Measurements from ENCODE around the gene MTHFSD. TPM values are rescaled to one million over a fixed set of nuclear protein-coding genes. Genes with fewer than 3 reads are reported as not detected.

The MTHFSD gene
- total RNA-seq, 2 experiments from 2014 or later: 22.6 to 25.0 TPM

- POLR2A ChIA-PET: no interaction called here
- CTCF ChIA-PET: interaction anchor here (0.6 to 1.3 kb wide), 5 partner anchors 50 to 828 kb away, joined by 3 to 5 read pairs (median 5); no protein-coding TSS in a partner anchor
Measured at GRCh38 chr16:86519649-86520316, 35.3 kb downstream of the MTHFSD start.

- CTCF ChIA-PET: interaction anchor here (1.0 to 1.3 kb wide), 3 partner anchors 182 to 475 kb away, joined by 3 to 5 read pairs (median 5); no protein-coding TSS in a partner anchor
- POLR2A ChIA-PET: no interaction called here
Measured at GRCh38 chr16:86519007-86519648, 35.9 kb downstream of the MTHFSD start.

- CTCF ChIA-PET: interaction anchor here (0.5 to 0.9 kb wide), 4 partner anchors 19 to 452 kb away, joined by 3 to 4 read pairs (median 3); no protein-coding TSS in a partner anchor
- POLR2A ChIA-PET: no interaction called here
Measured at GRCh38 chr16:86517652-86518258, 37.3 kb downstream of the MTHFSD start.

DNA sequence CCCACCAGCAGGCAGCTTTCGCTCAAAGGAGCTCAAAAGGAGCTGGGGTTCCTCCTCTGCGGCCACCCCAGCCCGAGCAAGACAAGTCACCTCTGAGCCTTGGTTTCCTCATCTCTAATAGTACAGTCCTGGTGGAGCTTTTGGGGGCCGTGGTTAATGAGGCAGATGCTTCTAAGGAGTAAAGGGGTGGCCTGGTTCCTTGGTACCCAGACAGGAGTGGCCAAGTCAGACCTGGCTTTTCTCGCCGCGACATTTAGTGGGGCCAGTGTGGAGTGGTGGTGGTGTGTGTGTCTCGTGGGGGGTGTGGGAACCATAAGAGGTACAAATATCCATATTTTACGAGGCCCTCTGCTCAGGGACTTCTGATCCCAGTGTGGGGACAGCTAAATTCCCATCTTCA lies 38.0 kb downstream of the MTHFSD start:
- ChIA-PET CTCF (interaction anchor here (0.5 to 0.7 kb wide), 2 partner anchors 47 to 452 kb away, joined by 3 to 4 read pairs; no protein-coding TSS in a partner anchor), POLR2A (no interaction called here)

GRCh38 chr16:86516623-86517003 lies 38.4 kb downstream of the MTHFSD start:
- ChIA-PET CTCF (no interaction called here), POLR2A (no interaction called here)

- CTCF ChIA-PET: no interaction called here
Measured at GRCh38 chr16:86515777-86516622, 39.0 kb downstream of the MTHFSD start.

DNA sequence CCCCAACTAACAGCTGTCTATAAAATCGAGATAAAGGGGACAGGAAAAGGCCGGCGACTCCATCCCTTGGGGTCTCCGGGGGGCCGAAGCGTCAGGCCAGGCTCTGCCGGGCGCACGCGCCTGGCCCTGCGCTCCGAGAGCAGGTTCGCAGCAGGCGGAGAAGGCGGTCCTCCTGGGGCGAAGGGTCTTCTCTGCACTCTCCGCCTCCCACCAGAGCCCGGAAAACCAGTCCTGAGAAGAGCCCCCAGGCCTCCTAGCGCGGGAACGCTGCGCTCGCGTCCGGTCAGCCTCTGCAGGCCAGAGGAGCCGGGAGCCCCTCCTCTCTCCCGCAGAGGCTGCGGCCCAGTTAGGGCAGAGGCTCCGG lies 39.6 kb downstream of the MTHFSD start:
- CTCF ChIA-PET: no interaction called here
- POLR2A ChIA-PET: no interaction called here

More at GRCh38 chr16:86515777-86516622, 39.0 kb downstream of the MTHFSD start:
- POLR2A ChIA-PET: no interaction called here

DNA sequence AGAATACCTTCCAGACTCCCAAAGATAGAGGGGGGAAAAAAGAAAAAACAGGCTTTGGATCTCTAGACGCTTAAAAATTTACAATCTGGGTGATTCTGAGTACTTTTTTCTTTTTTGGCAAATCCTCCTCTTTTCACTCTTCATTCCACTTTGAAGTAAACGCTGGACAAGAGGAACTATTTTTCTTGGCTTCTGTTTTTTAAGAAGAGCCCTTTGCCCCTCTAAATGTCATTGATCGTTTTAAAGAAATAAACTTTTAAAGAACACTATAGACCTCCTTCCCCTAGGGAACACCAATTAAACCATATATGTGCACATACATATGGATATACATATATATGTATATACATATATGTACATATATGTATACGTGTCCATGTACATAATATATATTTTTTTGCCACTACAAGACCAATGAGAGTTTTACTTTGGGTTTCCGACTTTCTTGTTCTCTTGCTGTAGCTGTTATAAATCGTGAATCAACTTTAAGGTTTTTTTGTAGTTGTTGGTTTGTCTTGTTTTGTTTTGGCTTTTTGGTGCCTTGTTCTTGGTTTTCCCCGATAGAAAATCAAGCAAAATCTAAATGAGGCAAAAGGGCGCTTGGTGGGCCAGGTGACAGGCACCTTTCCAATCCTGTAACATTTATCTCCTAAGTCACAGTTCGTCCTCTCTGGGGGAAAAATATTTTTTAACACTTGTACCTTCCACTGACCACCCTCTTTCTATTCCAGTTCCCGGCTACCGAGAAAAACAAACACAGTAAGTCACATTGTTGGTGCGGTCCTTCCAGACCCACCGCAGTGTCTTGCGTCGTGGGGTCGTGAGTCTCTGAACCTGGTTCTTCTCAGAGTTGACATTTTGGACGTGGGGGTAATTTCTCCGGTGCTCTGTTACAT lies 40.3 kb downstream of the MTHFSD start:
- POLR2A ChIA-PET: interaction anchor here (0.7 kb wide), 1 partner anchor 1581 kb away, joined by 3 read pairs; no protein-coding TSS in a partner anchor
- CTCF ChIA-PET: no interaction called here

- CTCF ChIA-PET: no interaction called here
- POLR2A ChIA-PET: no interaction called here
Measured at GRCh38 chr16:86513471-86514277, 41.4 kb downstream of the MTHFSD start.

- ChIA-PET CTCF (no interaction called here), POLR2A (no interaction called here)
Measured at GRCh38 chr16:86512860-86513470, 42.1 kb downstream of the MTHFSD start.

GRCh38 chr16:86512301-86512859 lies 42.7 kb downstream of the MTHFSD start:
- ChIA-PET CTCF (no interaction called here), POLR2A (no interaction called here)

DNA sequence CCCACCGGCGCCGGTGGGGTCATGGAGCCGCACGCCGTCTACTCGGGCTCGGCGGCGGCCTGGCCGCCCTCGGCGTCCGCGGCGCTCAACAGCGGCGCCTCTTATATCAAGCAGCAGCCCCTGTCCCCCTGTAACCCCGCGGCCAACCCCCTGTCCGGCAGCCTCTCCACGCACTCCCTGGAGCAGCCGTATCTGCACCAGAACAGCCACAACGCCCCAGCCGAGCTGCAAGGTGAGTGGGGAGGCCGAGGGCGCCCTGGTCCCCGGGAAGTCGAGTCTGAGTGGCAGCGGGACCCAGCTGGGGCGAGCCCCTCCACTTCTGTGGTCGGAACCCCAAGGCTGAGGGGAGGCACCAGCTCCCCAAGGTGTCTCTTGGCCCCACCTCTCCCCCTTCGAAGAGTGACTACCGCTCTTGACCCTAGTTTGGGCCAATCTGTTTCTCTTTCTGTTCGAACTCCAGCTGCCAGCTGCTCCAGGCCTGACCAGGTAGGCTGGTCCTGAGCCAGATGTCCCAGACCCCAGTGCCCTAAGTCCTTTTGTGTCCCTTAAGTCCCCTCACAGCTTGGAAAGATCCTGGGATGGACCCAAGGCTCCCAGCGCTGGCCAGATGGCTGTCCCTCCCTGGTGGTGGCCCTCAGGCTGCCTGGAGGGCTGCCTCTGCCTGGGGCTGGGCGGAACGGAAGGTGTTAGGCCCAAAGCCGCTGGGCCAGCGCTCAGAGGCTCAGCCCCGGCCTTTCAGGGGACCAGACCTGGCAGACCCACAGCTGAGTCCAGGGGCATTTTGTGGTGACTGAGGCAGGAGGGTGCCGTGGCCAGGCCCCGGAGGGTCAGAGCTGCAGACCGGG lies 43.5 kb downstream of the MTHFSD start:
- ChIA-PET POLR2A (no interaction called here), CTCF (interaction anchor here (0.5 kb wide), 1 partner anchor 796 kb away, joined by 3 read pairs; no protein-coding TSS in a partner anchor)

- ChIA-PET POLR2A (no interaction called here), CTCF (no interaction called here)
Measured at GRCh38 chr16:86510465-86511261, 44.4 kb downstream of the MTHFSD start, which contains the start of gene FOXF1. Gene FOXF1 (plus strand): TSS chr16:86510527. CDS start chr16:86510570, 43 bp downstream.

DNA sequence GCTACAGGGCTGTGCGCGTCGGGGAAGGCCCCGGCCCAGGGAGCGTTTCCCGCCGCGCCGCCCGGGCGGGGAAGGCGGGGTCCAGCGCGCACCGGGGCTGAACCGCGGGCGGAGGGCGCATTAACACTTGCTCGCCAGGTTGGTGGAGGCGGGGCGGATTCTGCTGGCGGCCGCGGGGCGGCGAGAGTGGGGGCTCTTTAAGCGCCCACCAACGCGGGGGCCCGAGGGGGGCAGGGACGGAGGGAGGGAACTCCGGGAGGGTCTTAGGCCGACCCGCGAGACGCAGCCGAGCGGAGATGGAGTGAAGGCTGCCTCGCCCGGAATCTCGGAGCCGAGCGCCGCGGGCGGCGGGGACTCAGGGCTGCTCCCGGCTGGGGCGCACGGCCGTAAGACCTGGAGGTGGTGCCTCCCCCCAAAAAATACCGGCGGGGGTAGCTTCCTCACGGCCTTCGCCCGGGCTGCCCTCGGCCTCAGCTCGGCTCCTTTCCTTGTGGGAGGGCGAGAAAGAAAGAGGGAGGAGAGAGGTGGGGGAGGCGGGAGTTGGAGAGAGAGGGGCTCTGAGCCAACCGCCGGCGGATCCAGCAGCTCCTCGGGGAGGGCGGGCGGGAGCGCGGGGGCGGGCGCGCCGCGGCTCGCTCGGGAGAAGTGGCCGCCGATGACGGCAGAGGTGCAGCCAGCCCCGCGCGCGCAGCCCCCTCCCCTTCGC lies 45.1 kb downstream of the MTHFSD start:
- CTCF ChIA-PET: no interaction called here
- POLR2A ChIA-PET: no interaction called here

Data from activated CD8-positive, alpha-beta memory T cell treated with anti-CD3 and anti-CD28 coated beads for 36 hours (primary cell).